ELF-1 (cell line): Measurements from ENCODE around the gene QSOX2.

Source experiments
- DNase-seq: peaks from one replicate; pipeline ENCODE4 v3.0.0-alpha.2; 2016; ENCODE audit warnings: low read depth, low spot score

Gene QSOX2

GRCh38 chr9:136265561-136266355 is 20.1 kb upstream of the QSOX2 start:
- no peak for DNase-seq

- no peak for DNase-seq
Observed at GRCh38 chr9:136264441-136265405, 19.1 kb upstream of the QSOX2 start.

- DNase-seq = no peak
Observed at GRCh38 chr9:136264031-136264430, 18.4 kb upstream of the QSOX2 start.

GRCh38 chr9:136262671-136263178 is 17.1 kb upstream of the QSOX2 start:
- no peak for DNase-seq

GRCh38 chr9:136261686-136262430 is 16.2 kb upstream of the QSOX2 start:
- no peak for DNase-seq

GRCh38 chr9:136260936-136261472 is 15.4 kb upstream of the QSOX2 start:
- DNase-seq = no peak

GRCh38 chr9:136260521-136260920 is 14.9 kb upstream of the QSOX2 start:
- DNase-seq = no peak

- DNase-seq = no peak
Observed at GRCh38 chr9:136259836-136260235, 14.2 kb upstream of the QSOX2 start.

- peak; percentile 62 for DNase-seq
Observed at GRCh38 chr9:136259517-136259813, 13.9 kb upstream of the QSOX2 start.

GRCh38 chr9:136258786-136259516 is 13.3 kb upstream of the QSOX2 start:
- no peak for DNase-seq

GRCh38 chr9:136258299-136258625 is 12.7 kb upstream of the QSOX2 start:
- DNase-seq = no peak

- no peak for DNase-seq
Observed at GRCh38 chr9:136257381-136258298, 12.0 kb upstream of the QSOX2 start.

- DNase-seq = no peak
Observed at GRCh38 chr9:136255896-136256890, 10.6 kb upstream of the QSOX2 start.

GRCh38 chr9:136255166-136255538 is 9.5 kb upstream of the QSOX2 start:
- DNase-seq = no peak

GRCh38 chr9:136254381-136255165 is 9.0 kb upstream of the QSOX2 start:
- DNase-seq = no peak

GRCh38 chr9:136253246-136254130 is 7.9 kb upstream of the QSOX2 start:
- DNase-seq = no peak

GRCh38 chr9:136252846-136253245 is 7.2 kb upstream of the QSOX2 start:
- DNase-seq = no peak
